ENCODE measurements around the gene CYFIP1. TPM values are rescaled to one million over a fixed set of nuclear protein-coding genes. Genes with fewer than 3 reads are reported as not detected.

CYFIP1 gene
- total RNA-seq, 2 donors from 2014 or later = 21.1 to 32.7 TPM

GRCh38 chr15:22902981-22903380 is 77.2 kb downstream of the CYFIP1 start:
- no peak for DNase-seq (ENCODE audit: low spot score)
- Histone ChIP-seq H3K27me3 (no peaks in the 10 kb centered on the region), H3K36me3 (peaks cover 60% of the 10 kb centered on the region)

GRCh38 chr15:22902578-22902977 is 77.6 kb downstream of the CYFIP1 start:
- Histone ChIP-seq H3K4me3 (no peak overlapping the region), H3K27me3 (no peaks in the 10 kb centered on the region), H3K36me3 (peaks cover 60% of the 10 kb centered on the region), H3K27ac (no peak overlapping the region), H3K4me1 (no peaks in the 10 kb centered on the region), H3K9me3 (no peaks in the 10 kb centered on the region)
- no peak for DNase-seq (ENCODE audit: low spot score)
- TF ChIP-seq, protein P1, sequence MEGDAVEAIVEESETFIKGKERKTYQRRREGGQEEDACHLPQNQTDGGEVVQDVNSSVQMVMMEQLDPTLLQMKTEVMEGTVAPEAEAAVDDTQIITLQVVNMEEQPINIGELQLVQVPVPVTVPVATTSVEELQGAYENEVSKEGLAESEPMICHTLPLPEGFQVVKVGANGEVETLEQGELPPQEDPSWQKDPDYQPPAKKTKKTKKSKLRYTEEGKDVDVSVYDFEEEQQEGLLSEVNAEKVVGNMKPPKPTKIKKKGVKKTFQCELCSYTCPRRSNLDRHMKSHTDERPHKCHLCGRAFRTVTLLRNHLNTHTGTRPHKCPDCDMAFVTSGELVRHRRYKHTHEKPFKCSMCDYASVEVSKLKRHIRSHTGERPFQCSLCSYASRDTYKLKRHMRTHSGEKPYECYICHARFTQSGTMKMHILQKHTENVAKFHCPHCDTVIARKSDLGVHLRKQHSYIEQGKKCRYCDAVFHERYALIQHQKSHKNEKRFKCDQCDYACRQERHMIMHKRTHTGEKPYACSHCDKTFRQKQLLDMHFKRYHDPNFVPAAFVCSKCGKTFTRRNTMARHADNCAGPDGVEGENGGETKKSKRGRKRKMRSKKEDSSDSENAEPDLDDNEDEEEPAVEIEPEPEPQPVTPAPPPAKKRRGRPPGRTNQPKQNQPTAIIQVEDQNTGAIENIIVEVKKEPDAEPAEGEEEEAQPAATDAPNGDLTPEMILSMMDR (IDR thresholded peaks at IDR 0.05) = no peak

More at GRCh38 chr15:22902981-22903380, 77.2 kb downstream of the CYFIP1 start:
- Histone ChIP-seq H3K9me3 (no peaks in the 10 kb centered on the region), H3K27ac (no peak overlapping the region), H3K4me3 (no peak overlapping the region), H3K4me1 (no peaks in the 10 kb centered on the region)
- TF ChIP-seq, protein P1 (IDR thresholded peaks at IDR 0.05) = no peak

- no peaks in the 10 kb centered on the region for H3K4me1 ChIP-seq
- H3K9me3 ChIP-seq = no peaks in the 10 kb centered on the region
- no peaks in the 10 kb centered on the region for H3K27me3 ChIP-seq
- TF ChIP-seq, protein P1 (IDR thresholded peaks at IDR 0.05) = no peak
- peaks cover 60% of the 10 kb centered on the region for H3K36me3 ChIP-seq
- no peak overlapping the region for H3K27ac ChIP-seq
- no peak for DNase-seq (ENCODE audit: low spot score)
- H3K4me3 ChIP-seq = no peak overlapping the region
Measured at GRCh38 chr15:22902046-22902445, 78.1 kb downstream of the CYFIP1 start.

- DNase-seq (ENCODE audit: low spot score) = no peak
- Histone ChIP-seq H3K27ac (no peak overlapping the region), H3K4me1 (no peaks in the 10 kb centered on the region), H3K27me3 (no peaks in the 10 kb centered on the region), H3K36me3 (peaks cover 36% of the 10 kb centered on the region), H3K4me3 (no peak overlapping the region), H3K9me3 (no peaks in the 10 kb centered on the region)
- TF ChIP-seq, protein P1 (IDR thresholded peaks at IDR 0.05) = no peak
Measured at GRCh38 chr15:22895465-22896190, 84.5 kb downstream of the CYFIP1 start.

- Histone ChIP-seq H3K27ac (no peak overlapping the region), H3K4me1 (no peaks in the 10 kb centered on the region), H3K27me3 (no peaks in the 10 kb centered on the region), H3K36me3 (peaks cover 30% of the 10 kb centered on the region), H3K9me3 (no peaks in the 10 kb centered on the region), H3K4me3 (no peak overlapping the region)
- TF ChIP-seq, protein P1 (IDR thresholded peaks at IDR 0.05) = no peak
- no peak for DNase-seq (ENCODE audit: low spot score)
Measured at GRCh38 chr15:22893881-22894280, 86.3 kb downstream of the CYFIP1 start.

DNA sequence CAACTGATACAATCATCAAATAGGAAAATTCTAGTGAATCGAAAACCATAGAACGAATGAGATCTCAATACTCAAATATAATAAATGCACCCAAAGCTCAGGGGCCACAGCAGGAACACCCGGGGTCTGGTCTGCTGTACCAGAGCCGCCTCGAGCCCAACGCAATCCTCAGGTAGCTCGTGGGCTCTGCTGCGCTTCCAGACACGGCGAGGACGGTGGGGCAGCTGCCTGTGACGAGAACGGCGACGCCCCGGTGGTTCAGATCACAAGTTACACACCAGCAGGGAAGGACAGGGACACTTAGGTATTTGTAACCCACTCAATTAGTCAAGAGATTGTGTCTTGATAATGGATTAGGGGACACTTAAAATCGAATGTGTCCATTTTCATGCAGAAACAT is 87.1 kb downstream of the CYFIP1 start:
- no peak overlapping the region for H3K4me3 ChIP-seq
- no peaks in the 10 kb centered on the region for H3K27me3 ChIP-seq
- DNase-seq (ENCODE audit: low spot score) = no peak
- no peaks in the 10 kb centered on the region for H3K4me1 ChIP-seq
- H3K9me3 ChIP-seq = no peaks in the 10 kb centered on the region
- no peak overlapping the region for H3K27ac ChIP-seq
- peaks cover 33% of the 10 kb centered on the region for H3K36me3 ChIP-seq
- TF ChIP-seq, protein P1 (IDR thresholded peaks at IDR 0.05) = no peak

All from right atrium auricular region (tissue), 2 donors.